GM18526 (cell line): ENCODE data around the gene DUSP6.

Source experiments
- POLR2A ChIP-seq: IDR thresholded peaks from 3 replicates; pipeline ENCODE4 v1.6.1; 2011; ENCODE audit not compliant: insufficient read length; ENCODE audit errors: extremely low read depth

The DUSP6 gene

DNA sequence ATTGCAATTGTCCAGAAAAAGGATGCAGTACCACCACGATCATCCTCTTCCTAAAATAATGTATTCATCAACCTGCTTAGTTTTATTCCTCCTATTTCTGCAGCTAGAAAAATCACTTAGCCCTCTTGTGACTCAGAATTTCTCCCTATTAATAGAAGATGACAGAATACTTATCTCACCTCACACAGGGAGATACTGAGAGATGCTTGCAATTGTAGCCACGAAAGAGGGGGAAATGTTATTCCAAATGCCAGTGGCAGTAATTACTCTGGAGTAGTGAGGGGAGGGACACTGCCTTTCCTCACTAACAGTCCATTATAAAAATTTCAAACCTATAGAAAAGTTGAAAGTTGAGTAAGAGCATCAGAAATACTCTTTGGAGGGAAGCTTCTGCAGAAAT lies 11.8 kb upstream of the DUSP6 start:
- no peak for TF ChIP-seq POLR2A

DNA sequence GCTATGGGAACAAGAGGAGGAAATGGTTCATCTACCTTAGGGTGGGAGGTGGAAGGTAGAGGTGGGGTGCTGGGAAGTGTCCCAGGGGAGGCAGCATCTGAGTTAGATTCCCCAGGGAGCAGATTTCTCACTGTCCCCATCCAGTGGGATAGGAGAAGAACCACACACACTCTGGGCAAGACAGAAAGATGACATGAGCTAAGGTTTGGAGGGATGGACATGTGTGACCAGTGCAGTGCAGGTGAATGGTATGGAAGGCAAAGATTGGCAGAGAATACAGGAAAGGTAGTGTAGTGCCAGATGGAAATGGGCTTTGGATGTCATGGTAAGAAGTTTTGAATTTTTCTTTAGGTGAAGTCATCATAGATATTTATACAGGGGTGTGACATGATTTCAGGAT lies 11.3 kb upstream of the DUSP6 start:
- no peak for TF ChIP-seq POLR2A

DNA sequence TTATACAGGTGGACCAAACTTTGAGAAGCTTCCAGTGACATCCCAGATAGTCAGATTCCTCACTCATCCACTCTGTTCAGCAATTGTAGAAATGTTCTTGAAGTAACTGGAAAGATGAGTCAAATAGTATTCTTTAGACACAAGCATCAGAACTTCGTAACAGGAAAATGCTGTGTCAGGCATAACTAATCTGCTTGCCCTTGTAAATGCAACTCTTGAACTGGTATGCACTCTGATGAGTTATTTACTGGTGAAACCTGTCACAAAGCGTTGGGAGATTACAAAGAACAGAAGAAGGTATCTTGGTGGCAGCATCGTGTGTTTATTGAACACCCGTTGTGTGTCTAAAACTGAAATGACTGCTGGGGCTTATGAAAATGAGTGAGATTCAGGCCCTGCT lies 10.8 kb upstream of the DUSP6 start:
- no peak for TF ChIP-seq POLR2A

DNA sequence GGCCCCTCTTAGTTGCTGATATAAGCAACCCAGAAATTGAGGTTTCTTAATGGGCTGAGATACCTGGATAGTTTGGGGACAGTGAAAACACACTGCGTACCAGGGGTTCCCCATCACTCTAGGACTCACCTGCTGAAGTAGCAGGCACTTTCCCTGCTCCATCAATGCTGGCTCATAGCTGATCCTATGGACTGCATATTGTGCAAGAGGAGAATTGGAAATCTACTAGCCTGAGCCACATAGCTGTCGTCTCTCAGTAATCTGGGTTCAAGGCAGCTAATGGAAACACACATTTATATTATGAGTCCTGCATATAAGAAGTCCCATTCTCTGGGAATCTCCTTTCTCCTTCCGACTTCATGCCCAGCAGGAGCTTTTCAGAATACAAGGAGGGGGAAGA lies 7.3 kb upstream of the DUSP6 start:
- no peak for TF ChIP-seq POLR2A

DNA sequence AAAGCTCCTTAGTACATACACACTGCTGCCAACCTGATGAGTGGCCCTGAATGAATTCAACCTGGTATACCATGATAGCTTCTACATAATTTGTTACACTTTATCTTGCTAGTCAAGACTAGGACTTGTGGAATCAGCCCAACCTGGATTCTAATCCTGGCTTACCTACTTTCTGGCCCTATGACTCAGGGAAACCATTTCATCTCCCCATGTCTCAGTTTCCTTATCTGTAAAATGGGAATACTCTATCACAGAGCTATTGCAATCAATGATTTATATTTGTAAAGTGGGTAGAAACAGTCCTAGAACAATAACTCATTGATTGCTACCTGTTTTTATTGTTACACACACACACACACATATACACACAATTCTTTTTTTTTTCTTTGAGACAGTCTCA lies 6.5 kb upstream of the DUSP6 start:
- TF ChIP-seq POLR2A = no peak

DNA sequence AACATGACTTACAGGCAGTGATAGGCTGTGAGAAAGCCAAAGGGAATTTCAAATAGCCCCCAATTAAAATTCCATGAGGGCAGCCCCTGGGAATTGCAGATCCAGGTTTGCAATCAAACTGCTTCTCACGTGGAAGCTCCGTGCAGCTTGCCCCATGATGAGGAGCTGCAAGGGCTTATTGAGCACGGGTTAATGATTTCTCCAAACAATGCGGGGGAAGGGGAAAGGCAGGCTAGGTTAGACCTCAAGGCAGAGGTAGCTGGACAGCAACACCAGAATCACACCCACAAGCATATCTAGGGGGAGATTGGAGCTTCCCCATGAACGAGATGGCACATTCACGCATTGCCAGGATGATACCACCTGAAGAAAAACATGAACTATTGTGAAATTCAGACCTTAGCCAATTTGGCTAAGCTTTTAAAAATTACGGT lies 5.0 kb upstream of the DUSP6 start:
- no peak for TF ChIP-seq POLR2A

DNA sequence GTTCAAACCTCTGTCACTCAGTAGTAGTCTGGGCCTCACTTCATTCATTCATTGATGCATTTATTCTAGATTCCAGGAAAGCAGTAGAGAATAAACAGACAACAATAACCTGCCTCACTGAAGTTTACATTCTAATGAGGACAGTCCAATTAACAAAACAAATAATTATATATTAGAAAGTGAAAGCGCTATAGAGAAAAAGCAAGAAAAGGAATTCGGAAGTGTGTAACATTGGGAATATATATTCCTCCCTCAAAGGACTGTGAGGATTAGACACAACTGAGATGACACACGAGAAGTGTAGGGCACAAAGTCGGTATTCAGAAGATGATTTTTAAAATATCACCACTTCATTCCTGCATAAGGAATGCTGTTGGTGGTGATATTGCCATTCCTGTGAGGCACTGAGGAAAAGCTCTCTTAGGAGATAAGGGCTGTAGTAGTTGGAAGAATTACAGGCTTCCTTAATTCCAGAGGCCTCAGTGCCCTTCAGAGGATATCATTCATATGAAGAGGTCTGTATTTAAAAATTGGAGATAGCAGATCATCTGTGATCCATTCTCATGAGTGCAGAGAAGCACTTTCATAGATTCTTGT lies 3.9 kb upstream of the DUSP6 start:
- TF ChIP-seq POLR2A = no peak

DNA sequence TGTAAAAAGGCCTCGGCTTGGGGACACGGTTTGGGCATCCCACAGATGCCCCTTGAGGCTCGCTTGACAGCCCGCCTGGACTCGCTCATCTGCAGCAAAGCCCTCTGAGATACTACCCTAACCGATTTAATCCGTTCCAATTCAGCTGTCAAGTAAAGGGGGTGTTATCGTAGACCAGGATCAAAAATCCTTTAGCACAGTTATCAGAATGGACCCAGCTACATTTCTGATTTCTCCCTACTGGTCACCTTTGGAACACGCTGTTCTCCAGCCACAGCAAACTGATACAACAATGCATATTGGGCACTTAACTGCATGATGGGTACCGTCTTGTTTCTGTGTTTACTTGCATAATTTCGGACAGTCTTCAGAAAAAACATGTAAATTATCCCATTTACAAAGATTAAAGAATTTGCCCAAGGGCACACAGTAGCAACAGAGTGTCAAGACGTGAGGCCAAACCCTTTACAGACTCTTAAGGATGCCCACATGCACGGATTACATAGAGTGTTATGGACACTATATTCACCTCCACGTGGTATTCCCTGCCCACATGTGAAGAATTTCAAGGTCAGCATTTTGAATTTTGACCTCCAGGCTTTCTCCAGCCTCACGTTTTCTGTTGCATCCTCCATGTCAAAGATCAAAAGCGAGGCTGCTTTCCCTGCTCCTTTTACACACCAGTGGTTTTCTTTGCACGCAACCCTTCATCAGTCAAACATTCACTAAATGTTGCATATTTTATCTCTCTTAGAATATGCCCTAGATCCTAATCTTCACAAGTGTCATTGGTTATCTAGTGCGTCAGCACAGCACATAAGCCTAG lies 3.2 kb upstream of the DUSP6 start:
- no peak for TF ChIP-seq POLR2A

DNA sequence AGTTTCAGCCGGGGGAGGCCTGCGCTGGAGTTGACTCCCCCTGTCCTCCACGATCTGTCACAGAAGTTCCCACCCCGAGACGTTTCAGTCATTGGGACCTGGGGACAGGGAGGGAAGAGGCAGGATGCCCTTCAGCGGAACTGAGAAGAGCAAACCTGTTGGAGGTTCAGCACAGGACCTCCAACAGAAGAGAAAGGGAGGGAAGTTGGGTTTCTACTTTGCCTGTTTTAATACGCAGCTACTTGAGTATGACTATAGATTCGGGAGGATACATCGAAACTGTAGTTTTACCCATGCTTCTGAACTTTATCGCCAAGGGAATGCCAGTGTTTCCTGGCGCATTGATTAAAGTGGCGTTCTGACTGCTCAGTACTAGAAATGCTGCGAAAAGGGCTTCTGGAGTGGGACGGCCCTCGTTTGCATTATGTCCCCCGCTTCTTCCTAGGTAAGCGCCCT lies 2.3 kb upstream of the DUSP6 start:
- TF ChIP-seq POLR2A = no peak

DNA sequence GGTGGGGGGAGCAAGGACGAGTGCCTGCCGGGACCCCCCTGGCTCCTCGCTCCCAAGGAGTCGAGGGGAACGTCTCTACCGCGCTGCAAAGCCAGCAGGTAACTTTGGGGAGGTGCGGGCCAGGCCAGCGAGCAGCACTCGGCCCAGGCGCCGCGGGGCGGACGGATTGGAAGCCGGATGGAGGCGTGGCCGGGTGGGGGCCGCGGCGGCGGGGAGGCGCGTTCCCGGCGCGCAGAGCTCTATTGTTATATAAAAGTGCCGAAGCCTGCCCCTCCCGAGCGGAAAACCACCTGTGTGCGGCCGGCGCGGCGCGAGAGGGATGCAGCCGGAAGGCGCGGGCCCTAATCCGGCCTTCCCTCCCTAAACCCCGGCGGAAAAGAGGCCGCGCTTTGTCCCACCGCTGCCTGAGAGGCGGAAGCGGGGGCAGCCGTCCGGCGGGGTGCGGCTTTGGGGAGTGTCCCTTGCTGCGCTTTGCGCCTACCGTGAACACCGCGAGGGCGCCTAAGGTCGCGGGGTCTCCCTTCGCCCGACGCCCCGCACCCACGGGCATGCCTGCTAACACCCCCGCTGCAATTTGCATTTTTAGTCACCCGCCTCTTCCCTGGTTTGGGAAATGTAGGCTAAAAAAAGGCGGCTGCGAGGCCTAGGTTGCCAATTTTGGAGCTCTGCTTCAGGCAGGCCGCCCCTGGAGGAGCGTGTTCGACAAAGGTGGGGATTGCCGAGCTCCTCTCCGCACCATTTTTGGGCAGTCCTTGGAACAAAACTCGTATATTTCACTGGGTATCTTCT lies 1.7 kb upstream of the DUSP6 start:
- no peak for TF ChIP-seq POLR2A

DNA sequence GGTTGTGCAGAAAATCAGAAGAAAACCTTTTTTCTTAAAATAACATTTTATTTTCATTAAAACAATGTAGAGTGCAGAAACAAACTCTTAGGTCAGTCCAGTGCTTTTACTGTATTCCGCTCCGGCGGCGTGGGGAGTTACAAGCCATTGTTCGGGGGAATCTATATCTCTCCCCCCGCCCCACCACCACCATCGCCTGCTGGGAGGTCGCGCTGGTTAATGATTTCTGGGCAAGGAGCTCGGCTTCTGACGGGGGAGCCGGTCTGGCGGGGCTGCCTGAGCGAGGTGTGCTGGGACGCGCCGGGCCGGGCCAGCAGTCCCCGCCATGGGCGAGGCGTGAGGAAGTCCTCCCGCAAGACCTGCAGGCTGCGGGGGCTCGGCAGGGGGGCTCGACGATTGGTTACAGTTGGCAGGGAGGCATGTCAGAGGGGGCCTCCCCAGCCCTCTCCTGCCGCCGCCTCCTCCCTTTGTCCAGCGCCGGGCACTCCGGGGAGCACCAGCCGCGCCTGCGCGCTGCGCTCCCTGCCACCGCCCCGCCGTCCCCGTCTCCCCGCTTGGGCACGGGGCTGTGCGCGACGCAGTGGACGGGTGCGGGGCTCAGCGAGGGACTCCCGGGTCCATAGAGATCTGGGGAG lies 1.0 kb upstream of the DUSP6 start:
- no peak for TF ChIP-seq POLR2A

DNA sequence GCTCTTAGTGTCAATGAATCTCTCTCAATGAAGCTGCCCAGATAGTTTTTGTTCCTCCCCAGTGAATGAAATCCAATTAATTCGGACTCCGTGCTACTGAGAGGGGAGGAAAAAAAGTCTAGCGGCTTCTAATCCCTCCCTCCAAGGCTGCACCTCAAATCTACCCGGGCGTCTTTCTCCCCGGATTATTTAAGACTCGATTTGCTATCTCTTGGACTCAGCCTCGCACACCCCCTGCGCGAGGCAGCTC lies 134 bp downstream of the DUSP6 start:
- peak; percentile 47 for TF ChIP-seq POLR2A

DNA sequence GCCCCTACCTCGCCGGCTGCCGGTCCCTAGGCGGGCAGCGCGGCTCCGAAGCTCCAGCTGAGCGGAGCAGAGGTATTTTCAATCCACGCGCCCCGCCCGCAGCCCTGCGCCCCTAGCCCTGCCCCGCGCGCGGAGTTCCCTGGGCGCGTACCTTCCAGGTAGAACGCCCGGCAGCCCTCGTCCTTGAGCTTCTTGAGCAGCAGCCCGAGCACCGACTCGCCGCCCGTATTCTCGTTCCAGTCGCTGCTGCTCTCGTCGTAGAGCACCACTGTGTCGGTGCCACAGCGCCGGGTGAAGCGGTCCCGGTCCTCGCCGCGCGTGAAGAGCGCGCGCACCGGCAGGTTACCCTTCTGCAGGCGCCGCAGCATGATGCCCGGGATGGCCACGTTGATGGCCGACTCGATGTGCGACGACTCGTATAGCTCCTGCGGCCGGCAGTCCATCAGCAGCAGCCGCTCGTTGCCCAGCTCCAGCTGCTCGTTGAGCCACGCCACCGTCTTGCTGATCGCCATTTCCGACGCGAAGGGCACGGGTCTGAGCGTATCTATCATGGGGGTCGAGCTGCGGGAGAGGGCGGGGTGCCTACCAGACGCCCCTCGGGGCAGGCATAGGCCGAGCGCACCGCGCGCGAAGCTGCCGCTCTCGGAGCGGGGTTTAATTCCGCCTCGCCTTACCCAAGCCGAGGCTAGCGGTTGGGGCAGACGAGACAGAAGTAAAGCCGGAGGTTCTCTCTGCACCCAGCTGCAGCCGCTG lies 636 bp downstream of the DUSP6 start:
- no peak for TF ChIP-seq POLR2A

DNA sequence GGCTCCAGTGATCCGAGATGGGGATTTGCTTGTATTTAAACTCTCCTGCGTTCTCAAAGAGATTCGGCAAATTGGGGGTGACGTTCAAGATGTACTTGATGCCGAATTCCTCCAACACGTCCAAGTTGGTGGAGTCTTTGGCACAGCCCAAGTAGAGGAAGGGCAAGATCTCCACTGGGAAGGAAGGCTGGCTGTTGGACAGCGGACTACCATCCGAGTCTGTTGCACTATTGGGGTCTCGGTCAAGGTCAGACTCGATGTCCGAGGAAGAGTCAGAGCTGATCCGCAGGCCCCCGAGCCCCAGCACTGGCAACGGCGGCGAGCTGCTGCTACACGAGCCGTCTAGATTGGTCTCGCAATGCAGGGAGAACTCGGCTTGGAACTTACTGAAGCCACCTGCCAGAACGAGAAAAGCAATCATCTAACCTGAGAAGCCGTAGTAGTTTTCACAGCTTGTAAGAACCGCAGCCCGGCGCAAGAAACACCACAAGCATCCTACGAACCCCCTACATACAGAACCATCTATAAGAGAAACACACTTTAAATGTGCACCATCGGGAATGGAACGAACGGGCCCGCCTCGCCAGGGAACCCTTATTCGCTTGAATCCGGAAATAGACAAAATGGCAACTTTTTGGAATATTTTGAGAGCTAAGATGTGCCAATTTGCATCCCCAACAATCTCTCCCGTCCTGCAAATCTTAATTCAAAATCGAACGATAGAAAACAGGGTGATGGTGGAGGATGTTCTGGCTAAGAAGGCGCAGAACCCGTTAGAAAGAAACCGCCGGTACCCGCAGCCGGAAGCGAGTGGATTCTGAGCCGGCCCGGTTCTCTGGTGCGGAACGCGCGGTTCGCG lies 1.4 kb downstream of the DUSP6 start:
- no peak for TF ChIP-seq POLR2A
